Esophagus (tissue), 2 donors: ENCODE data around the gene KLF11. TPM values are rescaled to one million over a fixed set of nuclear protein-coding genes. Genes with fewer than 3 reads are reported as not detected.

ENCODE experiments used
- H3K27ac ChIP-seq, 2 donors: one replicate each; pipeline ENCODE4 v1.5.1; 2013; ENCODE audit warnings: low read depth in 2 of 2, mild to moderate bottlenecking in 2 of 2, inconsistent platforms in 1 of 2, low read length in 1 of 2, moderate library complexity in 1 of 2
- H3K27me3 ChIP-seq, 2 donors: one replicate each; pipeline ENCODE4 v1.6.1; 2013; ENCODE audit warnings: low read length in 2 of 2, control low read depth in 1 of 2, mild to moderate bottlenecking in 1 of 2; ENCODE audit not compliant: insufficient read depth in 2 of 2, control insufficient read depth in 1 of 2
- H3K36me3 ChIP-seq, 2 donors: one replicate each; pipeline ENCODE4 v1.6.1; 2013; ENCODE audit warnings: low read length in 1 of 2; ENCODE audit not compliant: control insufficient read depth in 2 of 2, insufficient read depth in 2 of 2
- H3K4me1 ChIP-seq, 2 donors: one replicate each; pipeline ENCODE4 v1.6.1; 2013; ENCODE audit warnings: low read length in 1 of 2; ENCODE audit not compliant: control insufficient read depth in 2 of 2, insufficient read depth in 2 of 2
- H3K4me3 ChIP-seq, 2 donors: one replicate each; pipeline ENCODE4 v1.5.1; 2013; ENCODE audit warnings: low read length in 2 of 2, mild to moderate bottlenecking in 2 of 2, low read depth in 1 of 2, moderate library complexity in 1 of 2
- H3K9me3 ChIP-seq, 2 donors: one replicate each; pipeline ENCODE4 v1.6.1; 2013; ENCODE audit warnings: mild to moderate bottlenecking in 2 of 2, low read depth in 1 of 2, low read length in 1 of 2, moderate library complexity in 1 of 2; ENCODE audit not compliant: control insufficient read depth in 2 of 2, insufficient read depth in 1 of 2
- WGBS, 2 donors: extraction: QIAGEN DNeasy Blood & Tissue Kit; methylation state at CpG; one replicate each; pipeline ENCODE4 v1.1.7; 2013; 5-methylcytosine and 5-hydroxymethylcytosine counted together
- polyA plus RNA-seq, 2 donors: library from polyadenylated mRNA; stranded (reverse); fragments of 200-250 nt; gene quantifications; one replicate each; pipeline ENCODE4 v1.2.3, GENCODE V29; 2013
- donor health status: healthy with polysubstance abuse.
- donor health status: Bipolar disorder and iron deficiency.

The KLF11 gene
- 1 to 10 TPM; 1.7 to 4.3 TPM for polyA plus RNA-seq

GRCh38 chr2:10043256-10043905 lies at the start of gene KLF11:
Gene KLF11, plus strand, starts transcription at chr2:10043550. Its CDS starts 167 bp downstream, at chr2:10043717.
- WGBS, 2 donors, result 1% methylated on average over 38 to 103 of the region's 104 CpGs
- H3K27ac ChIP-seq, result peak within 1 kb of the TSS; percentile 99
- peaks cover 0 to 7% of the 10 kb centered on the region in 2 donors for H3K4me1 ChIP-seq
- H3K9me3 ChIP-seq, result no peaks in the 10 kb centered on the region
- peaks cover 5 to 11% of the 10 kb centered on the region in 2 donors for H3K36me3 ChIP-seq
- no peaks in the 10 kb centered on the region for H3K27me3 ChIP-seq
- H3K4me3 ChIP-seq, result peak within 1 kb of the TSS; percentile 69 to 75

GRCh38 chr2:9994462-9994861 lies 48.9 kb upstream of the KLF11 start:
- H3K27me3 ChIP-seq, result no peaks in the 10 kb centered on the region
- 97 to 98% methylated on average over 11 of the region's 11 CpGs for WGBS, 2 donors
- no peaks in the 10 kb centered on the region for H3K9me3 ChIP-seq
- H3K4me1 ChIP-seq, result no peaks in the 10 kb centered on the region
- H3K4me3 ChIP-seq, result no peak overlapping the region
- peaks cover 5 to 14% of the 10 kb centered on the region in 2 donors for H3K36me3 ChIP-seq
- H3K27ac ChIP-seq, result peak overlapping the region in 1 of 2 donors; percentile 6

GRCh38 chr2:9995059-9995458 lies 48.3 kb upstream of the KLF11 start:
- Histone ChIP-seq H3K27me3 (no peaks in the 10 kb centered on the region), H3K36me3 (peaks cover 5 to 14% of the 10 kb centered on the region in 2 donors), H3K27ac (peak overlapping the region in 1 of 2 donors; percentile 6), H3K4me3 (no peak overlapping the region), H3K4me1 (no peaks in the 10 kb centered on the region), H3K9me3 (no peaks in the 10 kb centered on the region)
- 86 to 92% methylated on average over 5 of the region's 5 CpGs for WGBS, 2 donors

GRCh38 chr2:9996321-9996720 lies 47.0 kb upstream of the KLF11 start:
- no peaks in the 10 kb centered on the region for H3K4me1 ChIP-seq
- no peaks in the 10 kb centered on the region for H3K9me3 ChIP-seq
- H3K27ac ChIP-seq, result no peak overlapping the region
- H3K36me3 ChIP-seq, result peaks cover 5 to 19% of the 10 kb centered on the region in 2 donors
- H3K27me3 ChIP-seq, result no peaks in the 10 kb centered on the region
- H3K4me3 ChIP-seq, result no peak overlapping the region
- WGBS, 2 donors, result 95 to 96% methylated on average over 7 of the region's 7 CpGs

DNA sequence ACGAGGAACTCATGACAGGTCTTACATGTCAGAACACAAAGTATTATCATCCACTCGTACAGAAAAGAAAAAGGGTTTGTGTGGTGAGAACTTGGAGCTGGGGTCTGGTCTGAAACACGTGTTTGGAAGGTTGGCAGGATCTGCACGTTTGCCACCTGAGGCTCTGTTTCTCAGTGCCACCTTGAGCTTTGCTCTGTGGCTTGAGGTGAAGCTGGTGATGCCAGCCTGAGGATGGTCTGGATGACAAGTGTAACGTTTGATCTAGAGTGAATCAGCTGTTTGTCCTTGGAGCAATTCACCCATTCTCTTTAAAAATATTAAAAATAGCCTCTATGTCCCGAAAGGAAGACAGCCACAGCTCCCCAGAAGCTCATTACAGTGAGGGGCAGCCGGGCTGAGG lies 45.4 kb upstream of the KLF11 start:
- Histone ChIP-seq H3K4me1 (no peaks in the 10 kb centered on the region), H3K4me3 (no peak overlapping the region), H3K36me3 (peaks cover 5 to 22% of the 10 kb centered on the region in 2 donors), H3K27ac (no peak overlapping the region), H3K9me3 (no peaks in the 10 kb centered on the region), H3K27me3 (no peaks in the 10 kb centered on the region)
- 62 to 65% methylated on average over 7 of the region's 7 CpGs for WGBS, 2 donors

DNA sequence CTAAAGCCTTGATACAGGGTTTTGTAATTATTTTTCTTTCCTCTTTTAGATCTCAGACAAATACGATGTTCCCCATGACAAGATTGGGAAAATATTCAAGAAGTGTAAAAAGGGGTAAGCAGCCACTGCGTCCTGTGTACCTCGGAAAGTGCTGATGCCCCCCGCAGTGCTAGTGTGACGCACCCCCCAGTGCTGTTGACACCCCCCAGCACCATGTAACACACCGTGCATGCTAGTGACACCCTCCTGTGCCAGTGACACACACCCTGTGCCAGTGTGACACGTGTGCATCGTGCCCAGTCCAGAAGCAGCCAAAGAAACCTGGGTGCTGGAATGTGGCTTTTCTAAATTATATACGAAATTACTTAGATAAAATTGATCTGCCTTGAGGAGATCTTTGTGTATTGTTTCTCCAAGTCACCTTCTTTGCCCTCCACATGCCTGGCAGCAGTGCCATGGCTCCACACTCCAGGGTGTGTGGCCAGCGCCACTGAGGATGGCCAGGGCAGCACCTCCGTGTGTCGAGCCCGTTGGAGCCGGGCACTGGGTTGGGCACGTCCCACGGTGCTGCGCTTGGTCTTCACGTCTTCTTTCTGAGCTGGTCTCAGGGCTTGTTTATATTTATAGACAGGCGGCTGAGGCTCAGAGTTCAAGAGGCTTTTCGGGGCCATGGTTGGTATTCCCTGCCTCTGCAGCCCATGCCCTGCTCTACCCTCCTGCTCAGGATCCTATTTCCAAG lies 44.3 kb upstream of the KLF11 start:
- 92 to 94% methylated on average over 20 of the region's 20 CpGs for WGBS, 2 donors

GRCh38 chr2:9999693-10000092 lies 43.7 kb upstream of the KLF11 start:
- no peaks in the 10 kb centered on the region for H3K27me3 ChIP-seq
- H3K36me3 ChIP-seq, result peaks cover 10 to 23% of the 10 kb centered on the region in 2 donors
- H3K4me1 ChIP-seq, result no peaks in the 10 kb centered on the region
- no peak overlapping the region for H3K27ac ChIP-seq
- WGBS, 2 donors, result 94 to 100% methylated on average over 1 of the region's 1 CpG
- H3K9me3 ChIP-seq, result no peaks in the 10 kb centered on the region
- H3K4me3 ChIP-seq, result no peak overlapping the region

More for the DNA sequence above, 44.3 kb upstream of the KLF11 start:
- Histone ChIP-seq H3K36me3 (peaks cover 10 to 27% of the 10 kb centered on the region in 2 donors), H3K9me3 (no peaks in the 10 kb centered on the region), H3K27ac (no peak overlapping the region), H3K4me3 (no peak overlapping the region), H3K27me3 (no peaks in the 10 kb centered on the region), H3K4me1 (no peaks in the 10 kb centered on the region)

DNA sequence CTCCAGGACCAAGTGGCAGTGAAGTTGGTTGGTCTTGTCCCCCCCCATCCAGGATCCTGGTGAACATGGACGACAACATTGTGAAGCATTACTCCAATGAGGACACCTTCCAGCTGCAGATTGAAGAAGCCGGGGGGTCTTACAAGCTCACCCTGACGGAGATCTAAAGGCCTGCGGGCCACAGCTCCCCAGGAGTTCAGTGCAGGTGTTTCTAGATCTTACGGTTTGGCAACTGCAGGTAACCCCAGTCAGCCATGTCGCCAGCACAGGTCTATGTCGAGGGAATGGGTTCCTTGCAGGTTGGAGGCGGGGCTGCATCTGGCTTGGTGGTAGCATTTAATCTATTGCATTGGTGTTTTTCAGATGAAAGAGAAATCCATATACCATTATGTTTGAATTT lies 42.8 kb upstream of the KLF11 start:
- no peaks in the 10 kb centered on the region for H3K27me3 ChIP-seq
- no peaks in the 10 kb centered on the region for H3K9me3 ChIP-seq
- WGBS, 2 donors, result 91 to 92% methylated on average over 8 of the region's 8 CpGs
- H3K4me3 ChIP-seq, result no peak overlapping the region
- H3K36me3 ChIP-seq, result peaks cover 10 to 18% of the 10 kb centered on the region in 2 donors
- no peak overlapping the region for H3K27ac ChIP-seq
- H3K4me1 ChIP-seq, result no peaks in the 10 kb centered on the region

DNA sequence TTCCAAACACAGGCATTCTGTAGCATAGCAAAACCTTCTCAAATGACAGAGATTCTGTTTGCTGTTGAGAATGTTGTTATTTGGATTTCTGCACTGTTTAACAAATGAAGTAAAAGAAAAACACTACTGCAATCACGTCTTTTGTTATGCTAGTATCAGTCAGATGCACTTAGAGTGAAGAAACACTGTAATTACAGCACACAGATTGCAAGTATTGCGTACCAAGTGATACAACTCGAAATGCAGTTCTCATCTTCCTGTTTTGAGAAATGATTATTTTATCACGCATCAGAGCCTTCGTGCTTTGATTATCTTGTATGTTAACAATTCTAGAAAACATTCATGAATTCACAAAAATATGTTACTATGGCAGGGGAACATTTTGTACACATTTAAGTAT lies 41.8 kb upstream of the KLF11 start:
- H3K27ac ChIP-seq, result no peak overlapping the region
- H3K36me3 ChIP-seq, result peaks cover 10 to 19% of the 10 kb centered on the region in 2 donors
- WGBS, 2 donors, result 80 to 83% methylated on average over 5 of the region's 5 CpGs
- peaks cover 0 to 2% of the 10 kb centered on the region in 2 donors for H3K4me1 ChIP-seq
- no peaks in the 10 kb centered on the region for H3K9me3 ChIP-seq
- H3K4me3 ChIP-seq, result no peak overlapping the region
- no peaks in the 10 kb centered on the region for H3K27me3 ChIP-seq
